Inflammatory macrophage (primary cell): ENCODE measurements around the gene HRAS.
A peak's percentile ranks its signal among the peaks of the same experiment; 100 is the strongest.

Experiments
- DNase-seq, 2 donors: peaks; one replicate each; pipeline ENCODE4 v3.0.0-alpha.2; 2020 to 2022

HRAS gene

GRCh38 chr11:507727-508515 lies 27.5 kb downstream of the HRAS start:
- DNase-seq, result no peak

- peak; percentile 97 to 99 for DNase-seq
Observed at GRCh38 chr11:506995-507726, 28.2 kb downstream of the HRAS start, which contains the start of gene RNH1. Gene RNH1, minus strand, starts transcription at chr11:507242. Its CDS starts 5,080 bp downstream, at chr11:502162.

GRCh38 chr11:506238-506994 lies 29.0 kb downstream of the HRAS start:
- peak; percentile 97 to 99 for DNase-seq

GRCh38 chr11:504994-505344 lies 30.4 kb downstream of the HRAS start:
- DNase-seq, result no peak

GRCh38 chr11:504053-504993 lies 31.1 kb downstream of the HRAS start:
- peak; percentile 56 to 59 for DNase-seq

- DNase-seq, result peak; percentile 95
Observed at GRCh38 chr11:503179-503981, 32.0 kb downstream of the HRAS start.

- DNase-seq, result no peak
Observed at GRCh38 chr11:502288-503178, 32.8 kb downstream of the HRAS start.

- no peak for DNase-seq
Observed at GRCh38 chr11:501683-502287, 33.6 kb downstream of the HRAS start.

- DNase-seq, result no peak
Observed at GRCh38 chr11:501001-501682, 34.2 kb downstream of the HRAS start.

- no peak for DNase-seq
Observed at GRCh38 chr11:499201-500076, 35.9 kb downstream of the HRAS start.

- no peak for DNase-seq
Observed at GRCh38 chr11:498297-499181, 36.8 kb downstream of the HRAS start.

GRCh38 chr11:497565-498296 lies 37.6 kb downstream of the HRAS start:
- no peak for DNase-seq

- no peak for DNase-seq
Observed at GRCh38 chr11:496834-497564, 38.4 kb downstream of the HRAS start.

GRCh38 chr11:495537-495931 lies 39.8 kb downstream of the HRAS start:
- no peak for DNase-seq

GRCh38 chr11:494761-495536 lies 40.4 kb downstream of the HRAS start:
- no peak for DNase-seq
